ENCODE data around the gene MRPS7. TPM values are rescaled to one million over a fixed set of nuclear protein-coding genes. Genes with fewer than 3 reads are reported as not detected.

The MRPS7 gene
- total and polyA plus RNA-seq, 2 donors (not counting 1 experiment from before 2014, with no cell fraction given), result 25.1 to 42.6 TPM

GRCh38 chr17:75267411-75268232 is 5.9 kb downstream of the MRPS7 start:
- DNase-seq, result peak; percentile 19
- H3K4me2 ChIP-seq (replicated peaks; ENCODE audit: low read depth, low read length, poor library complexity, severe bottlenecking), result no peak overlapping the region
- no peaks in the 10 kb centered on the region for H3K27me3 Mint-ChIP-seq
- POLR2A ChIA-PET, result interaction anchor here (0.6 to 0.7 kb wide), 2 partner anchors 63 to 254 kb away, joined by 4 read pairs; no protein-coding TSS in a partner anchor
- peaks cover 19 to 28% of the 10 kb centered on the region in 2 donors for H3K4me1 ChIP-seq (ENCODE audit: control insufficient read depth in 2 of 2, insufficient read depth in 2 of 2, low read length in 2 of 2)
- no peaks in the 10 kb centered on the region for H3K9me3 Mint-ChIP-seq (ENCODE audit: insufficient read depth)
- no peak overlapping the region for H3K27ac Mint-ChIP-seq
- ATAC-seq (ENCODE audit: low read depth), result no peak
- no peak overlapping the region for H2AFZ ChIP-seq (ENCODE audit: insufficient read depth, low read depth, low read length, poor library complexity, severe bottlenecking)
- no peak overlapping the region for H3K4me3 ChIP-seq (ENCODE audit: control extremely low read depth in 1 of 5, extremely low read depth in 1 of 5, insufficient read depth in 1 of 5, low read depth in 2 of 5, low read length in 4 of 5)
- H3K27ac ChIP-seq (ENCODE audit: low read length in 2 of 2), result no peak overlapping the region
- H3K4me1 Mint-ChIP-seq, result peaks cover 27% of the 10 kb centered on the region
- H3K27me3 ChIP-seq (replicated peaks in 1 of 4; ENCODE audit: control extremely low read depth in 1 of 4, control insufficient read depth in 3 of 4, insufficient read depth in 4 of 4, low read length in 3 of 4), result no peaks in the 10 kb centered on the region
- H4K20me1 ChIP-seq (ENCODE audit: control insufficient read depth, insufficient read depth, low read length, poor library complexity, severe bottlenecking), result no peaks in the 10 kb centered on the region
- CTCF ChIA-PET, result interaction anchor here (0.8 to 1.3 kb wide), 3 partner anchors 66 to 306 kb away, joined by 3 read pairs; no protein-coding TSS in a partner anchor
- H3K9ac ChIP-seq (ENCODE audit: low read length), result no peak overlapping the region
- no peak overlapping the region for H3K4me3 Mint-ChIP-seq
- peaks cover 0 to 26% of the 10 kb centered on the region in 2 experiments for H3K36me3 ChIP-seq (replicated peaks in 1 of 2; ENCODE audit: control extremely low read depth in 1 of 2, control insufficient read depth in 1 of 2, extremely low read depth in 1 of 2, insufficient read depth in 2 of 2, low read length in 1 of 2)
- 96% methylated on average over 8 of the region's 14 CpGs for WGBS (ENCODE audit: insufficient coverage)
- H3K9me3 ChIP-seq (ENCODE audit: control extremely low read depth in 1 of 3, control insufficient read depth in 2 of 3, insufficient read depth in 1 of 3, low read length in 2 of 3), result no peaks in the 10 kb centered on the region
- TF ChIP-seq EZH2 (IDR thresholded peaks at IDR 0.05; ENCODE audit: borderline replicate concordance, insufficient read depth, low read depth, low read length, poor library complexity, severe bottlenecking) (no peak), CTCF (IDR thresholded peaks at IDR 0.05) (no peak)
- peaks cover 41% of the 10 kb centered on the region for H3K79me2 ChIP-seq (ENCODE audit: control insufficient read depth, insufficient read depth, low read length)
- intact Hi-C loops (cut with micrococcal nuclease), result no loop called here

- Histone ChIP-seq H3K9me3 (ENCODE audit: control extremely low read depth in 1 of 3, control insufficient read depth in 2 of 3, insufficient read depth in 1 of 3, low read length in 2 of 3) (no peaks in the 10 kb centered on the region), H3K4me2 (replicated peaks; ENCODE audit: low read depth, low read length, poor library complexity, severe bottlenecking) (peak overlapping the region; percentile 95), H3K4me1 (ENCODE audit: control insufficient read depth in 2 of 2, insufficient read depth in 2 of 2, low read length in 2 of 2) (peaks cover 17 to 28% of the 10 kb centered on the region in 2 donors), H3K27ac (ENCODE audit: low read length in 2 of 2) (peak overlapping the region; percentile 84 to 90), H3K27me3 (replicated peaks in 1 of 4; ENCODE audit: control extremely low read depth in 1 of 4, control insufficient read depth in 3 of 4, insufficient read depth in 4 of 4, low read length in 3 of 4) (no peaks in the 10 kb centered on the region), H3K79me2 (ENCODE audit: control insufficient read depth, insufficient read depth, low read length) (peaks cover 24% of the 10 kb centered on the region), H4K20me1 (ENCODE audit: control insufficient read depth, insufficient read depth, low read length, poor library complexity, severe bottlenecking) (no peaks in the 10 kb centered on the region), H3K4me3 (ENCODE audit: control extremely low read depth in 1 of 5, extremely low read depth in 1 of 5, insufficient read depth in 1 of 5, low read depth in 2 of 5, low read length in 4 of 5) (peak overlapping the region in 4 of 5 experiments; percentile 87 to 98 (median 95)), H3K36me3 (replicated peaks in 1 of 2; ENCODE audit: control extremely low read depth in 1 of 2, control insufficient read depth in 1 of 2, extremely low read depth in 1 of 2, insufficient read depth in 2 of 2, low read length in 1 of 2) (peaks cover 0 to 33% of the 10 kb centered on the region in 2 experiments), H2AFZ (ENCODE audit: insufficient read depth, low read depth, low read length, poor library complexity, severe bottlenecking) (peak overlapping the region; percentile 89), H3K9ac (ENCODE audit: low read length) (peak overlapping the region; percentile 86)
- 29% methylated on average over 5 of the region's 6 CpGs for WGBS (ENCODE audit: insufficient coverage)
- intact Hi-C loops (cut with micrococcal nuclease), result loop anchor here (2.0 kb wide), 1 partner anchor 27 kb away; no protein-coding TSS in a partner anchor
- Mint-ChIP-seq H3K4me1 (peaks cover 23% of the 10 kb centered on the region), H3K9me3 (ENCODE audit: insufficient read depth) (no peaks in the 10 kb centered on the region), H3K27ac (peak overlapping the region; percentile 89), H3K4me3 (peak overlapping the region; percentile 85), H3K27me3 (no peaks in the 10 kb centered on the region)
- ATAC-seq (ENCODE audit: low read depth) (no peak), DNase-seq (no peak)
- ChIA-PET CTCF (interaction anchor here (1.1 to 3.7 kb wide), 19 partner anchors 9 to 256 kb away, joined by 3 to 62 read pairs (median 6); partner anchors contain the start of genes GGA3, LLGL2, MRPS7 and SLC25A19), POLR2A (interaction anchor here (0.6 to 4.2 kb wide), 7 partner anchors 8 to 153 kb away, joined by 3 to 40 read pairs (median 5); partner anchors contain the start of genes GGA3, MRPS7 and SLC25A19)
- TF ChIP-seq EZH2 (IDR thresholded peaks at IDR 0.05; ENCODE audit: borderline replicate concordance, insufficient read depth, low read depth, low read length, poor library complexity, severe bottlenecking) (no peak), CTCF (IDR thresholded peaks at IDR 0.05) (no peak)
Observed at GRCh38 chr17:75269844-75270217, 8.2 kb downstream of the MRPS7 start.
